ENCODE measurements around the gene DYRK3. TPM values are rescaled to one million over a fixed set of nuclear protein-coding genes. Genes with fewer than 3 reads are reported as not detected.

DYRK3 gene
- total and polyA plus RNA-seq, 2 of the 13 experiments (the other 11 are each of a cell fraction or from before 2014, with no cell fraction given) = 0.48 to 2.8 TPM

- TF ChIP-seq ZHX2 (IDR thresholded peaks at IDR 0.05; ENCODE audit: low read depth) (peak; percentile 83), ZHX2 (CRISPR knock-in tag; IDR thresholded peaks at IDR 0.05; ENCODE audit: borderline replicate concordance) (0 out of 2 replicates have a peak, but pooled peaks have one; percentile 30), ARID3A (IDR thresholded peaks at IDR 0.05; ENCODE audit: low read depth, low read length) (no peak), ZNF597 (CRISPR knock-in tag; IDR thresholded peaks at IDR 0.05) (no peak), REST (IDR thresholded peaks at IDR 0.05; ENCODE audit: borderline replicate concordance in 1 of 2, low read depth in 1 of 2, low read length in 2 of 2) (peak in 1 of 2 experiments; percentile 81; a peak in 2 of 4 replicates), ZNF564 (CRISPR knock-in tag; IDR thresholded peaks at IDR 0.05) (peak; percentile 91), NFRKB (IDR thresholded peaks at IDR 0.05) (peak; percentile 84), CERS6 (CRISPR knock-in tag; IDR thresholded peaks at IDR 0.05) (no peak), ZNF550 (CRISPR knock-in tag; IDR thresholded peaks at IDR 0.05; ENCODE audit: borderline replicate concordance) (peak; percentile 78; the same call in 1 of the 2 replicates), ZNF451 (CRISPR knock-in tag; IDR thresholded peaks at IDR 0.05) (no peak), ZNF383 (CRISPR knock-in tag; IDR thresholded peaks at IDR 0.05; ENCODE audit: borderline replicate concordance) (peak; percentile 57; the same call in 1 of the 2 replicates), MAFF (IDR thresholded peaks at IDR 0.05; ENCODE audit: low read depth, low read length) (no peak), KDM3A (CRISPR knock-in tag; IDR thresholded peaks at IDR 0.05; ENCODE audit: low read depth) (peak; percentile 98), IKZF1 (IDR thresholded peaks at IDR 0.05) (no peak)
Observed at GRCh38 chr1:206612129-206612876, 23.0 kb upstream of the DYRK3 start, which contains the start of gene EIF2D (continued).
